Measurements from ENCODE around the gene ANKRD35. TPM values are rescaled to one million over a fixed set of nuclear protein-coding genes. Genes with fewer than 3 reads are reported as not detected.

Gene ANKRD35
- total and polyA plus RNA-seq, 9 of the 15 experiments (the other 6 are each of a cell fraction or from before 2014, with no cell fraction given), result 0.07 to 0.14 (median 0.07) TPM; not detected in 5

DNA sequence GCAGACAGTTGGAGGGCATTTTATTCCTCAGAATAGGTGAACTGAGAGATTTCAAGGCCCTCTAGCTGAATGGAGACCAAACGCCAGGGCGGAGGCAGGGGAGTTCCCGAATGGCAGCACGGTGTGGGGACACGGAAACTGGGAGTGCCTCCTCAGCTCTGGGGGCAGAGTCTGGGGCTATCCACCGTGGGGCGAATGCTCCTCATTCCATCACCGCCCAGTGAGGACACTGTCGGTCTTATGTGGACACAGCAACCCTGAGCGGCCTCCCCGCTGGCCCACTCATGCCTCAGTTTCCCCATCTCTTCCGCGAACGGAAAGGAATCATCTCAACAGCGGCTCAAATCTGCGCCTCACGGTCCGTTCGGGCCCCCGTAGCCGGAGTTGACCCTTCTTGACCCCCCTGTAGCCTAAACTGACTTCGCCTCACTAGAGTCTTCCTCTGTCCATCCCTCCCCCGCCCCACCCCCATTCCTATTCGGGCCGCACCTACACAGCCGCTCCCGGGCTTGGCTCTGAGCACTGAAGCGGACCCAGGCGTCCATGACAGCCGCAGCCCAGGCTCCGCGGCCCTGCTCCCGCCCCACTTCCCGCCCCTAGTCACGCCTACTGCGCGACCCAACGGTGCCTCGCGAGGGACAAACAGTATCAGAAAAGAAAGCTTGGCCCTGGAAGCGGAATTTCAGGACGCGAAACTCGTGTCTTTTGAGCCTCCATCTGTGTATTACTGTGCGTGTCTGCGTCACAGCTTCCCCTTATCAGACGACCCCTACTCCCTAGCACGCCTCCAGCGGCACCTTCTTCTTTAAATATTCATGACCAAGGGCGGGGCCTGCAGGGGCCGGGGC, 32.7 kb upstream of the ANKRD35 start, which contains the start of gene PEX11B:
Gene PEX11B (minus strand): TSS at position 574 of the 848 bp plus-strand sequence. CDS start 29 bp downstream, at position 545.
- DNase-seq (ENCODE audit: extremely low read depth in 1 of 4, low spot score in 3 of 4) (peak; percentile 84 to 92 (median 88)), FAIRE-seq (peak; percentile 84), ATAC-seq (peak; percentile 86)
- intact Hi-C loops (cut with micrococcal nuclease), result no loop called here
- Histone ChIP-seq H3K4me1 (replicated peaks in 1 of 2; ENCODE audit: control insufficient read depth in 2 of 2, insufficient read depth in 2 of 2, low read length in 2 of 2) (peaks cover 7 to 23% of the 10 kb centered on the region in 2 experiments; a peak in 4 of 5 replicates), H3K9me3 (replicated peaks; ENCODE audit: control insufficient read depth, insufficient read depth, low read depth, low read length) (no peaks in the 10 kb centered on the region), H3K79me2 (ENCODE audit: control insufficient read depth, insufficient read depth, low read length) (peaks cover 8% of the 10 kb centered on the region), H3K27ac (ENCODE audit: extremely low read depth, low read depth, low read length) (peak within 1 kb of the TSS; percentile 96), H2AFZ (ENCODE audit: low read depth, low read length) (peak within 1 kb of the TSS; percentile 98), H3K27me3 (ENCODE audit: control insufficient read depth in 2 of 2, insufficient read depth in 2 of 2, low read length in 2 of 2) (no peaks in the 10 kb centered on the region), H3K9ac (ENCODE audit: insufficient read depth in 1 of 2, low read depth in 2 of 2, low read length in 2 of 2) (peak within 1 kb of the TSS; percentile 85 to 90), H3K4me3 (peak within 1 kb of the TSS; percentile 63), H4K20me1 (replicated peaks; ENCODE audit: control insufficient read depth, insufficient read depth, low read length) (no peaks in the 10 kb centered on the region), H3K9me1 (ENCODE audit: control insufficient read depth, insufficient read depth, low read length) (no peaks in the 10 kb centered on the region), H3K36me3 (ENCODE audit: control insufficient read depth, insufficient read depth, low read length) (peaks cover 21% of the 10 kb centered on the region; the same call in 2 of the 3 replicates), H3K4me2 (ENCODE audit: insufficient read depth, low read length) (peak within 1 kb of the TSS; percentile 93)
- in situ Hi-C loops (cut with MboI), result no loop called here
- ChIA-PET CTCF (ENCODE audit: low intra/inter-chr PET ratio) (interaction anchor here (0.7 kb wide), 1 partner anchor 95 kb away, joined by 3 read pairs; no protein-coding TSS in a partner anchor), POLR2A (interaction anchor here (0.9 to 2.3 kb wide), 9 partner anchors 9 to 98 kb away, joined by 3 to 18 read pairs (median 5); partner anchors contain the start of genes ANKRD34A, PIAS3, POLR3GL and RBM8A)
- WGBS (ENCODE audit: insufficient coverage, low coverage, missing lambda C conversion rate), result 0% methylated on average over 46 of the region's 51 CpGs
- no TSS peak for BruUV-seq (replicated peaks)
- TF ChIP-seq CCAR2 (IDR thresholded peaks at IDR 0.05; ENCODE audit: low read depth, low read length) (no peak), POLR3A (IDR thresholded peaks at IDR 0.05; ENCODE audit: borderline replicate concordance, extremely low read depth, insufficient read depth, insufficient read length) (no peak), EP300 (IDR thresholded peaks at IDR 0.05; ENCODE audit: low read length) (peak; percentile 19; the same call in 1 of the 2 replicates), HDAC8 (tag; IDR thresholded peaks at IDR 0.05) (no peak), SMARCA4 (IDR thresholded peaks at IDR 0.05) (no peak), SIN3B (IDR thresholded peaks at IDR 0.05; ENCODE audit: low read depth) (peak; percentile 68; the same call in 1 of the 2 replicates), FOXA3 (CRISPR knock-in tag; conservative IDR thresholded peaks at IDR 0.05 in 1 of 2, IDR thresholded peaks at IDR 0.05 in 1 of 2) (peak in 1 of 2 experiments; percentile 75; a peak in 1 of 4 replicates)
- TF ChIP-seq, protein P1, sequence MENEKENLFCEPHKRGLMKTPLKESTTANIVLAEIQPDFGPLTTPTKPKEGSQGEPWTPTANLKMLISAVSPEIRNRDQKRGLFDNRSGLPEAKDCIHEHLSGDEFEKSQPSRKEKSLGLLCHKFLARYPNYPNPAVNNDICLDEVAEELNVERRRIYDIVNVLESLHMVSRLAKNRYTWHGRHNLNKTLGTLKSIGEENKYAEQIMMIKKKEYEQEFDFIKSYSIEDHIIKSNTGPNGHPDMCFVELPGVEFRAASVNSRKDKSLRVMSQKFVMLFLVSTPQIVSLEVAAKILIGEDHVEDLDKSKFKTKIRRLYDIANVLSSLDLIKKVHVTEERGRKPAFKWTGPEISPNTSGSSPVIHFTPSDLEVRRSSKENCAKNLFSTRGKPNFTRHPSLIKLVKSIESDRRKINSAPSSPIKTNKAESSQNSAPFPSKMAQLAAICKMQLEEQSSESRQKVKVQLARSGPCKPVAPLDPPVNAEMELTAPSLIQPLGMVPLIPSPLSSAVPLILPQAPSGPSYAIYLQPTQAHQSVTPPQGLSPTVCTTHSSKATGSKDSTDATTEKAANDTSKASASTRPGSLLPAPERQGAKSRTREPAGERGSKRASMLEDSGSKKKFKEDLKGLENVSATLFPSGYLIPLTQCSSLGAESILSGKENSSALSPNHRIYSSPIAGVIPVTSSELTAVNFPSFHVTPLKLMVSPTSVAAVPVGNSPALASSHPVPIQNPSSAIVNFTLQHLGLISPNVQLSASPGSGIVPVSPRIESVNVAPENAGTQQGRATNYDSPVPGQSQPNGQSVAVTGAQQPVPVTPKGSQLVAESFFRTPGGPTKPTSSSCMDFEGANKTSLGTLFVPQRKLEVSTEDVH (IDR thresholded peaks at IDR 0.05; ENCODE audit: low read depth, partially characterized antibody), result peak; percentile 24
- TF ChIP-seq, protein P2, sequence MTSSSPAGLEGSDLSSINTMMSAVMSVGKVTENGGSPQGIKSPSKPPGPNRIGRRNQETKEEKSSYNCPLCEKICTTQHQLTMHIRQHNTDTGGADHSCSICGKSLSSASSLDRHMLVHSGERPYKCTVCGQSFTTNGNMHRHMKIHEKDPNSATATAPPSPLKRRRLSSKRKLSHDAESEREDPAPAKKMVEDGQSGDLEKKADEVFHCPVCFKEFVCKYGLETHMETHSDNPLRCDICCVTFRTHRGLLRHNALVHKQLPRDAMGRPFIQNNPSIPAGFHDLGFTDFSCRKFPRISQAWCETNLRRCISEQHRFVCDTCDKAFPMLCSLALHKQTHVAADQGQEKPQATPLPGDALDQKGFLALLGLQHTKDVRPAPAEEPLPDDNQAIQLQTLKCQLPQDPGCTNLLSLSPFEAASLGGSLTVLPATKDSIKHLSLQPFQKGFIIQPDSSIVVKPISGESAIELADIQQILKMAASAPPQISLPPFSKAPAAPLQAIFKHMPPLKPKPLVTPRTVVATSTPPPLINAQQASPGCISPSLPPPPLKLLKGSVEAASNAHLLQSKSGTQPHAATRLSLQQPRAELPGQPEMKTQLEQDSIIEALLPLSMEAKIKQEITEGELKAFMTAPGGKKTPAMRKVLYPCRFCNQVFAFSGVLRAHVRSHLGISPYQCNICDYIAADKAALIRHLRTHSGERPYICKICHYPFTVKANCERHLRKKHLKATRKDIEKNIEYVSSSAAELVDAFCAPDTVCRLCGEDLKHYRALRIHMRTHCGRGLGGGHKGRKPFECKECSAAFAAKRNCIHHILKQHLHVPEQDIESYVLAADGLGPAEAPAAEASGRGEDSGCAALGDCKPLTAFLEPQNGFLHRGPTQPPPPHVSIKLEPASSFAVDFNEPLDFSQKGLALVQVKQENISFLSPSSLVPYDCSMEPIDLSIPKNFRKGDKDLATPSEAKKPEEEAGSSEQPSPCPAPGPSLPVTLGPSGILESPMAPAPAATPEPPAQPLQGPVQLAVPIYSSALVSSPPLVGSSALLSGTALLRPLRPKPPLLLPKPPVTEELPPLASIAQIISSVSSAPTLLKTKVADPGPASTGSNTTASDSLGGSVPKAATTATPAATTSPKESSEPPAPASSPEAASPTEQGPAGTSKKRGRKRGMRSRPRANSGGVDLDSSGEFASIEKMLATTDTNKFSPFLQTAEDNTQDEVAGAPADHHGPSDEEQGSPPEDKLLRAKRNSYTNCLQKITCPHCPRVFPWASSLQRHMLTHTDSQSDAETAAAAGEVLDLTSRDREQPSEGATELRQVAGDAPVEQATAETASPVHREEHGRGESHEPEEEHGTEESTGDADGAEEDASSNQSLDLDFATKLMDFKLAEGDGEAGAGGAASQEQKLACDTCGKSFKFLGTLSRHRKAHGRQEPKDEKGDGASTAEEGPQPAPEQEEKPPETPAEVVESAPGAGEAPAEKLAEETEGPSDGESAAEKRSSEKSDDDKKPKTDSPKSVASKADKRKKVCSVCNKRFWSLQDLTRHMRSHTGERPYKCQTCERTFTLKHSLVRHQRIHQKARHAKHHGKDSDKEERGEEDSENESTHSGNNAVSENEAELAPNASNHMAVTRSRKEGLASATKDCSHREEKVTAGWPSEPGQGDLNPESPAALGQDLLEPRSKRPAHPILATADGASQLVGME (CRISPR knock-in tag; IDR thresholded peaks at IDR 0.05), result no peak
- TF ChIP-seq, protein P3, sequence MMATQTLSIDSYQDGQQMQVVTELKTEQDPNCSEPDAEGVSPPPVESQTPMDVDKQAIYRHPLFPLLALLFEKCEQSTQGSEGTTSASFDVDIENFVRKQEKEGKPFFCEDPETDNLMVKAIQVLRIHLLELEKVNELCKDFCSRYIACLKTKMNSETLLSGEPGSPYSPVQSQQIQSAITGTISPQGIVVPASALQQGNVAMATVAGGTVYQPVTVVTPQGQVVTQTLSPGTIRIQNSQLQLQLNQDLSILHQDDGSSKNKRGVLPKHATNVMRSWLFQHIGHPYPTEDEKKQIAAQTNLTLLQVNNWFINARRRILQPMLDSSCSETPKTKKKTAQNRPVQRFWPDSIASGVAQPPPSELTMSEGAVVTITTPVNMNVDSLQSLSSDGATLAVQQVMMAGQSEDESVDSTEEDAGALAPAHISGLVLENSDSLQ (IDR thresholded peaks at IDR 0.05), result no peak
